ENCODE results near the gene AQP5.

Gene AQP5

DNA sequence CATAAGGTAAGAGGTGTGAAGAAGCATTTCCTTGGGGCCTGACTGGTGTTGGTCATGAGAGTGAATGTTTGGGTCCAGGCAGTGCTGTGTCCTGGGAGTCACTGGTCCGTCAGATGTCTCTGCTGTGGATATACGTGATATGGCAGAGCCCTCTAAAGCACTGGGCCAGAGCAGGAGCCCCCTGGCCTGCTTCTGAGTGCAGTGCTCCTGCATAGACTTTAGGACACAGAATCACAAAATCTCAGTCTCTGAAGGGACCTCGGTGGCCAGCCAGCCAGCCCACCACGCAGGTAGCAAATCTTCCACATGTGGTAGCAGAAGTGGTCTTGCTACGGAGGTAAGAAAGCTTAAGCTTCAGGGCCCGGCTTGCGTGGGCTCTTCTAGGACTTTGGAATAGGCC, 29.6 kb upstream of the AQP5 start:
- DNase-seq (ENCODE audit: low read depth in 2 of 3, low spot score in 1 of 3): no peak

- no peak for DNase-seq (ENCODE audit: low read depth in 2 of 3, low spot score in 1 of 3)
These were observed 29.0 kb upstream of the AQP5 start for GRCh38 chr12:49932533-49933130.

GRCh38 chr12:49933796-49934195, 27.9 kb upstream of the AQP5 start:
- no peak for DNase-seq (ENCODE audit: low read depth in 2 of 3, low spot score in 1 of 3)

DNA sequence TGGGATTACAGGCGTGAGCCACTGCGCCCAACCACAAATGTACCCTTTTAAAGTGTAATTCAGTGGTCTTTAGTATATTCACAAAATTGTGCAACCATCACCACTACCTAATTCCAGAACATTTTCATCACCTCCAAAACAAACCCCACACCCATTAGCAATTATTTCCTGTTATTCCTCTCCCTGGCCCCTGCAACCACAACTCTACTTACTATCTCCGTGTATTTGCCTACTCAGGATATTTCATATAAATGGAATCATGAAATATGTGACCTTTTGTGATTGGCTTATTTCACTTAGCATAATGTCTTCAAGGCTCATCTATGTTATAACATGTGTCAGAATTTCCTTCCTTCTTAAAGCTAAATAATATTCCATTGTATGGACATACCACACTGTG, 27.2 kb upstream of the AQP5 start:
- DNase-seq (ENCODE audit: low read depth in 2 of 3, low spot score in 1 of 3): no peak

DNA sequence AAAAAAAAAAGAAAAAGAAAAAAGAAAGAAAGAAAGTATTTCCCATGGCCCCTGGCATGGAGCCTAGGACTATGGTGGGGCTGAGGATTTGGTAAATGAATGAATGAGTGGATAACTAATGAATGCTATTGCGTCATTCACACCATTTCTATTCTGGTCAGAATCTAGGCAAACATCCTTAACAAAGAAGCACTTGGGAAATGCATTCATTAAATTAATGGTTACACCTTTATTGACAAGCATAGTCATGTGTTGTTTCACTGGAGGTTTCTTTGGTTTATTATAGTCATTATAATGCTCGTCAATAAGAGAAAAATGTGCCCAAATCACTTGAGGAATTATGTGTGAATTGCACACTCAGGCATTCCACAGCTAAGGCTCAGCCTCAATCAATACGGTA, 24.7 kb upstream of the AQP5 start:
- DNase-seq (ENCODE audit: low read depth in 2 of 3, low spot score in 1 of 3): no peak

- DNase-seq (ENCODE audit: low read depth in 2 of 3, low spot score in 1 of 3): no peak
These were observed 23.9 kb upstream of the AQP5 start for GRCh38 chr12:49937639-49938300.

- no peak for DNase-seq (ENCODE audit: low read depth in 2 of 3, low spot score in 1 of 3)
These were observed 22.4 kb upstream of the AQP5 start for GRCh38 chr12:49939307-49939706.

DNA sequence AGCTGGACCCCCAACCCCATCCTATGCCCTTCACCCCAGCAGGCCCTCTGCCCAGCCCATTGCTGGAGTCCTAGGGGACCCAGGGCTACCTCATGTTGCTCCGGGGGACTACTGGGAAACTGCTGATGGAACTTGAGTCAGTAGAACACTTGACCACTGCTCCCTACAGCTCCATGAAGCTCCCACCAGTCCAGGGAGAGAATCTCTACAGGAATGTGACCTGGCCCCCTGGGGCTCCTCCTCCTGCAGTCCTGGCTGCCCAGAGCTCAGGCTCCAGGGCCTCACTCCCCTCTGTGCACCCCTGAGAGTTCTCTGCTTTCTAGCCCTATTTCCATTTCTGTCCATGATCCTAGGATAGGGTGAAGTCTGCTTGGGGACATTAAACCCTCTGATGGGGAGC, 22.0 kb upstream of the AQP5 start:
- DNase-seq (ENCODE audit: low read depth in 2 of 3, low spot score in 1 of 3): no peak

DNA sequence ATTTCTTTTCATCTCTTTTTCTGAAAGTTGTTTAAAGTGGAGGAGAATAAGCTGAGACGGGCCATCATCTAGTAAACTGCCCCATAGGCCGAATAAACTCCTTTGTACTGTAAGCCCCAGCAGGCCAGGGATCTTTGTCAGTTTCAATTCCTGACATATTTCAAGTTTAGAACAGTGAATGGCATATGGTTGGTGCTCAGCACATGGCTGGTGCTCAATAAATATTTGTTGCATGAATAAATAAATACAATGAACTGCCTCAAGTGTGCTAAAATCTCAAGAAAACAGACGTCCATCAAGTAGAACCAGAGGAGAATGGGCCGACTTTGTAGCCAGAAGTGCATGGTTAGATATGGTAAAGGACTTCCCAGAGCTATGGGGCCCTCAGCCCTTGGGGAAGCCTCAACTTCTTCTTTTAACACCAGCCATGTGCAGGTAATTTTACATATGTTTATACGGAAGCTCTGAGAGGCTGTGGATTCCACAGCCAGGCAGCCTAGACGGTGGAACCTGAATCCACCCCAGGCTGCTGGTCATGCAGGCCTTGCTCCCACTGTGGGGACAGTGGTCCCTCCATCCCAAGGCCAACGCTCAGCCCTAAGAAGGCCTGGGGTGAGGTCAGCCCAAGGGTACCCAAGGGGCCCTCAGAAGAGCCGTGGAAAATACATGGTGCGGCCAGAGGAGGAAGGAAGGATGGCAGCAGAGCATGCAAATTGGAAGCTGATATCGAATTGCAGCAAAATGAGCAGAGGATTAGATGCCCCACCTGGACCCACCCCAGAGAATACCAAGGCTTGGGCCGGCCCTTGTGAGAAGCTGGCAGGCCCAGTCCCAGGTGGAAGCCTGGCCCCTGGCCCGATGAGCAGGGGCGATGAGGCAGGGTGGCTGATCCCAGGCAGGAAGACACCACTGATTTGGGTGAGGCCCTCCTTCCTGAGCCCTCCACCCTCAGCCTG, 19.8 kb upstream of the AQP5 start:
- no peak for DNase-seq (ENCODE audit: low read depth in 2 of 3, low spot score in 1 of 3)

GRCh38 chr12:49942512-49942893, 19.2 kb upstream of the AQP5 start:
- DNase-seq (ENCODE audit: low read depth in 2 of 3, low spot score in 1 of 3): no peak

DNA sequence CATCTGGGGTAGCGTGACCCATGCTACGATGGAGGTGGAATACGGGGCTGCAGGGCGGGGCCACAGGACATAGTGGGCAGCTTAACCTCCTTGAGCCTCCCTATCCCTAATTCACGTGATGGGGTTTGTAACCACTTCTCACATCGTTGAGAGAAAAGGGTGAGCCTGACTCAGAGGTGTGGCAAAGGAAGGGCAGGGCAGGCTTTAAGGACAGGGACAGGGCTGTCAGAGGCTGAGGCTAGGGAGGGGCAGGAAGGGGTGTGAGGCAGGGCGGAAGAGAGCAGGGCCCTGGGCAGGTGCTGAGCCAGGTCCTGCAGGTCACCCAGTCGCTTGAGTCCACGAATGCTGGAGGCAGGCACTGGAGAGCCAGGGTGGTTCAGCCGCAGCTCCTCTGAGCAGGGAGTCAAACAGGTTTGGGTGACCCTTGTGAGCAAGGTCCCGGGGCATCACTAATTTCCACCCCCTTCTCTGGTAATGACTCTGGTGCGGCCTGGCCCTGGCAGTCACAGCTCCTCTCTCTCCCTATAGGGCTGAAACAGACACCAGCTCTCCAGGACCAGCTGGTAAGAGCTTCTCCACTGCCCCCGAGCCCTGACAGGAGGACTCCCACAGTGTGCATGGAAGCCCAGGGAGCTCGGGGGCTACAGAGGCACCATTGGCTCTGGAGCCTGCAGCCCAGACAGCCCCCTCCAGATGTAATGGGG, 18.6 kb upstream of the AQP5 start:
- no peak for DNase-seq (ENCODE audit: low read depth in 2 of 3, low spot score in 1 of 3)

DNA sequence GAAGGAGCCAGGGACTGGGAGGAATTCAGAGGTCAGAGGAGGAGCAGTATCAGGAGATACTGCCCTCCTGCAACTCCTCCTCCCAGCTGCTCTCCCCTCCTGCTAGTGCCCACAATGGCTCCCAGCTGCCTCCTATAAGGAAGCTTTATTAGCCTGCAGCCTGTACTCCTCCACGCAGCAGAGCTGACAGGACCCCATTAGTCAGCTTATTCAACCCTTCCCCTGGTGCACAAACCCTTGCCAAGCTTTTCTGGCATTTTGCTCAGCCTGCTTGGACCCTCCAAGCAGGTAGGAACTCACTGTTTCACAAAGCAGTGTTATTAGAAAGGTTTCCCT, 18.1 kb upstream of the AQP5 start:
- no peak for DNase-seq (ENCODE audit: low read depth in 2 of 3, low spot score in 1 of 3)

DNA sequence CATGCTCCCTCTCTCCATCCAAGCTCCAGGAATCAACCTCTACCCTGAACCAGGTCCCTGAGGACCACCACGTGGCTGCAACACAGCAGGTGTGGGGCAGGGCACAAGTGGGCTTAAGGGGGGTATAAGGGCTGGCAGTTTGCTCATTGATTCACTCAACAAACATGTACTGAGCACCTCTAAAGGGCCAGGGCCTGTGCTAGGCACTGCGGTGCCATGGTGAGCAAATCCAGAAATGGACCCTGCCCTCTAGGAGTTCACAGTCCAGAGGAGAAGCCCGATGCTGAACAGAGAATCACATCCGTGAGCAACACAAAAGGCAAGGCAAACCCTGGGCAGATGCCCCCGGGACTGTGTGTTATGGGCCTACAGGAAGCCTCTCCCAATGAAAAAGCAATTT, 17.6 kb upstream of the AQP5 start:
- no peak for DNase-seq (ENCODE audit: low read depth in 2 of 3, low spot score in 1 of 3)

- no peak for DNase-seq (ENCODE audit: low read depth in 2 of 3, low spot score in 1 of 3)
These were observed 17.0 kb upstream of the AQP5 start for GRCh38 chr12:49944718-49945117.

DNA sequence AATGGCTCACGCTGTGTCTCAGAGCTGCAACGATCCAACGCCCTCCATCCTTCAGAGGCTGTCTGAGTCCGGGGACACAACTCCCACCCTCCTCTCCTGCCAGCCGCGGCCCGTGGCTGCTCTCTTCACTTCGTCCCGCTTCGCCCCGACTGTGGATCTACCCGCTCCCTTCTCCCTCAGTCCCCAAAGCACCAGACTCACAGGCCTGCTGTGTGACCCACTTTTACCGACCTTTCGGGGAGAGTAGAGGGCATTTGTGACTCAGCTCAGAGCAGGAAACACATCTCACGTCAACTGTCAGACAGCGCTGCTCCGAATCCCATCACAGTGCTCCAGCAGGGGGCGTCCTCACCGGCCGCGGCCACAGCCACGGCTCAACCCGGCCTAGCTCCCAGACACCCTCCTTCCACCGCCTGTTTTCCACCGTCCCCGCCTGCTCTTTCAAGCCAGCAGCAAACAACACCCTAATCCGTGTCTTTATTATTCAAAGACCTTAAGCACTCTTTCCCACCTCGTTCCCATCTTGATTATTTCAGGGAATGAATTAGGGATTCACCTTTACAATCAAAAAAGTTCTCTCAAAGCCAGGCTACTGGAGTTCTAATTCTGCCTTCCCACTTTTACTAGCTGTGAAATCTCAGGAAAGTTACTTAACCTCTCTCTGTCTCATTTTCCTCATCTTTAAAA, 16.1 kb upstream of the AQP5 start:
- peak; percentile 85 to 91 (median 88) for DNase-seq (ENCODE audit: low read depth in 2 of 3, low spot score in 1 of 3)

DNA sequence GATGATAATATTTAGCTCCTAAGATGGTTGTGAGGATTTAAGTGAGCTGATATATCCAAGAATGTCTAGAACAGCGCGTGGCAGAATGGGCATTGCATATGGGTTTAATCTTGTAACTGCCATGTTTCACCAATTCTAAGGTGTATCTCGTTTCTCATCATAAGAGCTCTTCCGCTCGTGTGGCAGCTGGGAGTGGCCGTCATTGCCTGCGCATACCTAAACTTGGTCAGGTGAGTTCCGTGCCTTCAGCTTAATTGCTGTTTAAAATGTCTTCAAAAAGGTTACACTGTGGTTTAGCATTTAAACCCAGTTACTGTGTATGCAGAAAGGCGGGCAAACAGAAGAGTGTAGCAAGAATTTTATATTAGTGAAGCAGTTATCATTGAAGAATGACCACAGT, 15.6 kb upstream of the AQP5 start:
- no peak for DNase-seq (ENCODE audit: low read depth in 2 of 3, low spot score in 1 of 3)

- DNase-seq (ENCODE audit: low read depth in 2 of 3, low spot score in 1 of 3): no peak
These were observed 15.2 kb upstream of the AQP5 start for GRCh38 chr12:49946497-49946896.

- DNase-seq (ENCODE audit: low read depth in 2 of 3, low spot score in 1 of 3): no peak
These were observed 14.0 kb upstream of the AQP5 start for GRCh38 chr12:49947593-49948226.

DNA sequence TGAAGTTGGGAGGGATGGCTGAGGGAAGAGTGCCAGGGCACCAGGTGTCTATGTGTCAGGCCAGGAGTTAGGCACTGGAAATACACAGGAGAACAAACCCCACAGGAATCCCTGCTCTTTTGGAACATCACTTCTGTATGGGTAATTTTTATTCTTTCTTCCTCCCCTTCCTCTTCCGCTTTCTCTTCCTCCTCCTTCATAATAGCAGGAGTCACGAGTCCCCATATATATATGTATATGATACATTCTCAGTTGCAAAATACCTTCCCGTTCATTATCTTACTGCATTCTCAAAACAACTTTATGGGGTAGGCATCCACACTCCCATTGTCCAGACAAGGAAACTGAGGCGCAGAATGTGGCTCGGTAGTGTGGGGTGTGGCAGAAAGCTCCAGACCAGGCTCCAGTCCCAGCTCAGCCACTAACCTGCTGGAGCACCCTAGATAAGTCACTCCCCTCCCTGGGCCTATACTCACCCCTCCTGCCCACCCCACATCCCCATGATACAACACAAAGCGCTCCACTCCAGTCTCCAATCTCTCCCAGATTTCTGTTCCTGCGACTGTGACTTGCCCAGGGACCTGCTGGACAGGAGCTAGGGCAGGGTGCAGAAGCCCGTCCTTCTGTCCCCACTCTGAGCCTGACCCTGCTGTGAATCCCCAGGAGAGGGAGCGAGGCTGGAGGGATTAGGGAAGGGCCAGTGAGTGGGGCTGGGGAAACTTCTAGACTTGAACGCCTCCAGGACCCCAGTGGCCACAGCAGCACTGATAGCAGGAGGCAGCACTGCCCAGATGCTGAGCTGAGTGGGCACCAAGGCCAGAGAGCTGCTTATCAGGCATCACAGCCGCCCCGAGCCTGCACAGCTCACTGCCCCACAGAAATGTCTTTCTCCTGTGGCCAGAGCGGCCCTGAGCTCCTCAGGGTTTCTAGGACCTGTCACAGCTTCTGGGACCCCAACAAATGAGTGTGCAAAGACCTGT, 12.5 kb upstream of the AQP5 start:
- DNase-seq (ENCODE audit: low read depth in 2 of 3, low spot score in 1 of 3): no peak
